ENCODE results near the gene PRTN3. TPM values are rescaled to one million over a fixed set of nuclear protein-coding genes. Genes with fewer than 3 reads are reported as not detected.
A peak's percentile ranks its signal among the peaks of the same experiment; 100 is the strongest.
"Not testable (repeated sequence)": the region's sequence is repeated elsewhere in the genome, so short reads cannot be mapped to it uniquely, and the experiment has no call there.

Gene PRTN3
- polyA plus RNA-seq, 1 donor: 6.1 TPM

GRCh38 chr19:845707-846521, 5.1 kb downstream of the PRTN3 start:
- no peak for DNase-seq

GRCh38 chr19:848386-848921, 7.7 kb downstream of the PRTN3 start:
- no peak for DNase-seq

GRCh38 chr19:849195-849594, 8.4 kb downstream of the PRTN3 start:
- DNase-seq: not testable (repeated sequence)

DNA sequence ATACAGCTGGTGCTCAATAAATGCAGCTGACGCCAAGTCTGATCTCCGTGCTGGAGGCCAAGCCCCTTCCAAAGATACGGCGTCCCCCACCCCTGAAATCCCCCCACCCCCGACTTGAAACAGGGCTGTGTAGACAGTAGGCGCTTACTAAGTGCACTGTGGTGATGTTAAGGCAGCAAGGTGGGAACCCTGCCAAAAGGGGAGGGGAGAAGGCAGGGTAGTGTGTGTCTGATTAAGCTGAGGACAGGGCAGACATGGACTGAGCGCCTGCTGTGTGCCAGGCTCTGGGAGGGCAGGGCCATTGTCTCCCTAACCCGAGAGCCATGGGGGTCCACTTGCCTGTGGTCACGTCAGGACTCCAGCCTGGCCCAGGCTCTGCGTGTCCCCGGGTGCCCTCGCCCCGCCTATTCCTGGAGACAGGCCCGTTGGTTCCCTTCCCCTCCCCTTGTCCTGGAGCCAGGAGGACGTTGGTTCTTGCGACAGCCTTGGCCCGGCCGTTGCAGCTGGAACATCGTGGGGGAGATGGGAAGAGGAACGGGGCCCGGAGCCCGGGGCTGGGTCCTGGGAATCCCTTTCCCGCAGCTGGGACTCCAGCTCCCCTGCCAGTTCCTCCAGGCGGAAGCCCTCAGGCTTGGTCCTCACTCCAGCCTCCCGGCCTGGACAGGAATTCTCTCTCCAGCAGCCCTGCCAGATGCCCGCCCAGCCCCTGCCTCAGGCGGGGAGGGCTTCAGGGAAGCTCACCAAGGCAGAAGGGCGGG, 9.6 kb downstream of the PRTN3 start:
- DNase-seq: peak; percentile 83

GRCh38 chr19:850979-851335, 10.2 kb downstream of the PRTN3 start:
- no peak for DNase-seq

GRCh38 chr19:852136-853013, 11.6 kb downstream of the PRTN3 start, which contains the start of gene ELANE:
TSS of gene ELANE (plus strand) at chr19:852303. CDS start at chr19:852329, 26 bp downstream.
- DNase-seq: no peak

- DNase-seq: no peak
Measured at GRCh38 chr19:853014-853585, 12.3 kb downstream of the PRTN3 start.

DNA sequence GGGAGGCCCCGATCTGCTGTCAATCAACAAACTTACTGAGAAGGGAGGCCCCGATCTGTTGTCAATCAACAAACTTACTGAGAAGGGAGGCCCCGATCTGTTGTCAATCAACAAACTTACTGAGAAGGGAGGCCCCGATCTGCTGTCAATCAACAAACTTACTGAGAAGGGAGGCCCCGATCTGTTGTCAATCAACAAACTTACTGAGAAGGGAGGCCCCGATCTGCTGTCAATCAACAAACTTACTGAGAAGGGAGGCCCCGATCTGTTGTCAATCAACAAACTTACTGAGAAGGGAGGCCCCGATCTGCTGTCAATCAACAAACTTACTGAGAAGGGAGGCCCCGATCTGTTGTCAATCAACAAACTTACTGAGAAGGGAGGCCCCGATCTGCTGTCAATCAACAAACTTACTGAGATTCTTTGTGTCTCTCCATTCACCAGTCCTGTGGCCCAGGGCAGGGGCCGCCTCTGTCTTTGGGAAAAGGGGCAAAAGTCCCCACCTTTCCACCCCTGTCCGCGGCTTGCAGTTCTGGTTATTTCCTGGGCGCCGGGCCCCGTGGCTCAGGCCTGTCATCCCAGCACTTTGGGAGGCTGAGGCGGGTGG, 12.9 kb downstream of the PRTN3 start:
- not testable (repeated sequence) for DNase-seq

- DNase-seq: no peak
Measured at GRCh38 chr19:854549-854948, 13.8 kb downstream of the PRTN3 start.

GRCh38 chr19:855142-855541, 14.3 kb downstream of the PRTN3 start:
- no peak for DNase-seq

DNA sequence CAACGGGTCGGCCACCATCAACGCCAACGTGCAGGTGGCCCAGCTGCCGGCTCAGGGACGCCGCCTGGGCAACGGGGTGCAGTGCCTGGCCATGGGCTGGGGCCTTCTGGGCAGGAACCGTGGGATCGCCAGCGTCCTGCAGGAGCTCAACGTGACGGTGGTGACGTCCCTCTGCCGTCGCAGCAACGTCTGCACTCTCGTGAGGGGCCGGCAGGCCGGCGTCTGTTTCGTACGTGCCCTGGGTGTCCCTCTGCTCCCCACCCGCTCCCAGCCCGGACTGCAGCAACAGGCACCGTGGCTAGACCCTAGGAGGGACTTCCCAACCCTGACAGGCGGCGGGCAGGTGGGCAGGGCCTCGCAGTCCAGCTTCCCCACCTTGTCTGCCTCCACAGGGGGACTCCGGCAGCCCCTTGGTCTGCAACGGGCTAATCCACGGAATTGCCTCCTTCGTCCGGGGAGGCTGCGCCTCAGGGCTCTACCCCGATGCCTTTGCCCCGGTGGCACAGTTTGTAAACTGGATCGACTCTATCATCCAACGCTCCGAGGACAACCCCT, 14.8 kb downstream of the PRTN3 start:
- DNase-seq: no peak

DNA sequence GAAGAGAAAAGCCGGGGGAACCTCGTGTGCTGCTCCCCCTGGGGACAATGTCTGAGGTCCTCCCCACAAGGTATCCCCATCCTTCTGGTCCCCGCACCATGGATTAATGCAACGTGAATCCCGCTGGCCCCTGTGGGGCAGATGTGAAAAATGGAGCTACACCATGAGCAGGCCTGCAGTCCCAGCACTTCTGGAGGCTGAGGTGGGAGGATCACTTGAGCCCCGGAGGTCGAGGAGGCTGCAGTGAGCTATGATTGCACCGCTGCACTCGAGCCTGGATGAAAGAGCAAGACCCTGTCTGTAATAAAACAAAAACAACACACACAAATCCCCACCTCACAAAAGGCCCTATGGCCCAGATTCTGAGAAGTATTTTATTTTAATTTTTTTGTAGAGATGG, 17.5 kb downstream of the PRTN3 start:
- DNase-seq: no peak

- DNase-seq: no peak
Measured at GRCh38 chr19:858868-859843, 18.4 kb downstream of the PRTN3 start, which contains the start of gene CFD. TSS of gene CFD (plus strand) at chr19:859664. CDS start at chr19:859690, 26 bp downstream.

- DNase-seq: no peak
Measured at GRCh38 chr19:861141-861755, 20.4 kb downstream of the PRTN3 start.

DNA sequence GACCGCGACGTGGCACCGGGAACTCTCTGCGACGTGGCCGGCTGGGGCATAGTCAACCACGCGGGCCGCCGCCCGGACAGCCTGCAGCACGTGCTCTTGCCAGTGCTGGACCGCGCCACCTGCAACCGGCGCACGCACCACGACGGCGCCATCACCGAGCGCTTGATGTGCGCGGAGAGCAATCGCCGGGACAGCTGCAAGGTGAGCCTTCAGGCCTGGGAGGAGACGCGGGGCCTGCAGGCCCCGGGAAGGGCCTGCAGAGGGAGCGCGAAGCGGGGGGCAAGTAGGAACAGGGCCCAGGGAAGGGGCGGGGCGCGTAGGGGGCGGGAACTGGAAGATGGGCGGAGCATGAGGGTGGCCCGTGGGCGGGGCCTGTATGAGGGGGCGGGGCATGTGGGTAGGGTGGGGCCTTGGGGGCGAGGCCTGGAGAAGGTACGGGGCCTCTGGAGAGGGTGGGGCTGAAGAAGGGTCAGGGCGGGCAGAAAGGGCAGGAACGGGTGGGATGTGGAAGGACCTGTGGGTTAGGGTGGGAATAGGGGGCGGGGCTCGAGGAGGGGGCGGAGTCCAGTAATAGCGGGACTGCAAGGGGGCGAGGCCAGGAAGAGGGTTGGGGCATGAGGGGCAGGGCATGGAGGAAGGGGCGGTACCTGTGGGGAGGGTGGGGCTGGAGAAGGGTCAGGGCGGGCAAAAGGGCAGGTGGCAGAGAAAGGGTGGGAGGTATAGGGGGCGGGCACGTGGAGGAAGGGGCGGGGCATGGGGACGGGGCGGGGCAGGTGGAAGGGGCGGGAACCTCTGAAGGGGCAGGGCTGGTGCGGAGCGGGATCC, 21.2 kb downstream of the PRTN3 start:
- no peak for DNase-seq

DNA sequence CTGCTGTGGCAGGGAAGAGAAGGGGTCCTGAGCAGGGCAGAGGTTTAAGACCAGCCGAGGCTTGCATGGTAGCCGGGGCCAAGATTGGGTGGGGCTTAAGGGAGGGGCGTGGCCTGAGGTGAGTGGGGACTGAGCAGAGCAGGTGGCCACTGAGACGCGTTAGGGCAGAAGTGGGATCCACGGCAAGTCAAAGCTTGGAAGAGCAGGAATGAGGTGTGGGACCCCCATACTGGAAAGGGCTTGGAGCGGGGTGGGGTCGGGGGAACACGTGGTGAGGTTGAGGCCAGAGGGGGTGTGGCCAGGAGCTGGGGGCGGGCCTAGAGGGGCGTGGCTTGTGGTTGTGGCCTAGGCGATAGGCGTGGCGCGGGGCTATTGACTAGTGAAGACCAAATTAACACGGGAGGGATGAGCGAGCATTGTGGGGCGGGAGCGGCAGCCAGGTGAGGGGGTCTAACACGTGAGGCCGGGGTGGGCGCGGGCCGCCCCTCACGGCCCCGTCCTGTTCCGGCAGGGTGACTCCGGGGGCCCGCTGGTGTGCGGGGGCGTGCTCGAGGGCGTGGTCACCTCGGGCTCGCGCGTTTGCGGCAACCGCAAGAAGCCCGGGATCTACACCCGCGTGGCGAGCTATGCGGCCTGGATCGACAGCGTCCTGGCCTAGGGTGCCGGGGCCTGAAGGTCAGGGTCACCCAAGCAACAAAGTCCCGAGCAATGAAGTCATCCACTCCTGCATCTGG, 21.9 kb downstream of the PRTN3 start:
- DNase-seq: no peak

DNA sequence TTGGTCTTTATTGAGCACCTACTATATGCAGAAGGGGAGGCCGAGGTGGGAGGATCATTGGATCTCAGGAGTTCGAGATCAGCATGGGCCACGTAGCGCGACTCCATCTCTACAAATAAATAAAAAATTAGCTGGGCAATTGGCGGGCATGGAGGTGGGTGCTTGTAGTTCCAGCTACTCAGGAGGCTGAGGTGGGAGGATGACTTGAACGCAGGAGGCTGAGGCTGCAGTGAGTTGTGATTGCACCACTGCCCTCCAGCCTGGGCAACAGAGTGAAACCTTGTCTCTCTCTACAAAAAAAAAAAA, 22.5 kb downstream of the PRTN3 start:
- DNase-seq: no peak

GRCh38 chr19:866769-867300, 26.0 kb downstream of the PRTN3 start:
- no peak for DNase-seq
